A673 (cell line): ENCODE results near the gene RHEX. TPM values are rescaled to one million over a fixed set of nuclear protein-coding genes. Genes with fewer than 3 reads are reported as not detected.

Experiments
- BruUV-seq: library from RNA; stranded (reverse); fragments of 400-500 nt; replicated peaks from 2 replicates; lab custom pipeline; 2021; lab: Mats Ljungman, UMichigan
- CTCF ChIA-PET: fragments of 300-600 bp; sonication (Branson Sonifier 250); formaldehyde crosslinking; loops from one replicate; lab custom pipeline; 2022; ENCODE audit warnings: antibody characterized with exemption; lab: Charles Lee
- POLR2A ChIA-PET: fragments of 300-600 bp; sonication (Branson Sonifier 250); formaldehyde crosslinking; loops from one replicate; lab custom pipeline; 2022; ENCODE audit warnings: antibody characterized with exemption; ENCODE audit not compliant: low non-redundant PET; lab: Charles Lee
- DNase-seq: peaks from one replicate; pipeline ENCODE4 v3.0.0-alpha.2; 2015; ENCODE audit warnings: low spot score
- H3K27ac ChIP-seq: fragments of 200-600 bp; sonication (generic); 2 replicates; pipeline ENCODE4 v1.5.1; 2016; ENCODE audit warnings: mixed run types, low read depth, mild to moderate bottlenecking, mixed read lengths, antibody characterized with exemption, low read length; ENCODE audit not compliant: poor library complexity, severe bottlenecking
- H3K27me3 ChIP-seq: fragments of 200-600 bp; sonication (generic); replicated peaks from 2 replicates; pipeline ENCODE4 v1.6.1; 2017; ENCODE audit warnings: mixed run types, low read depth, mild to moderate bottlenecking, mixed read lengths, antibody characterized with exemption, low read length; ENCODE audit not compliant: insufficient read depth, poor library complexity
- H3K36me3 ChIP-seq: fragments of 200-600 bp; sonication (generic); 2 replicates; pipeline ENCODE4 v1.6.1; 2016; ENCODE audit warnings: mixed run types, mild to moderate bottlenecking, mixed read lengths, antibody characterized with exemption, low read length; ENCODE audit not compliant: insufficient read depth, poor library complexity, severe bottlenecking
- H3K4me1 ChIP-seq: fragments of 200-600 bp; sonication (generic); 2 replicates; pipeline ENCODE4 v1.6.1; 2017; ENCODE audit warnings: mixed run types, mild to moderate bottlenecking, mixed read lengths, antibody characterized with exemption, low read length; ENCODE audit not compliant: insufficient read depth, poor library complexity, severe bottlenecking
- H3K4me3 ChIP-seq: fragments of 200-600 bp; sonication (generic); 2 replicates; pipeline ENCODE4 v1.5.1; 2016; ENCODE audit warnings: low read depth, mixed run types, mild to moderate bottlenecking, mixed read lengths, low read length; ENCODE audit not compliant: poor library complexity, severe bottlenecking
- H3K9me3 ChIP-seq: fragments of 200-600 bp; sonication (generic); 2 replicates; pipeline ENCODE4 v1.6.1; 2016; ENCODE audit warnings: mixed run types, low read depth, mild to moderate bottlenecking, mixed read lengths, antibody characterized with exemption, low read length; ENCODE audit not compliant: poor library complexity, severe bottlenecking
- CTCF ChIP-seq: fragments of 300-800, 200-600 bp; sonication (generic); conservative IDR thresholded peaks from 2 replicates; pipeline ENCODE4 v1.5.1; 2017; ENCODE audit warnings: low read depth, mild to moderate bottlenecking, antibody characterized with exemption, low read length, moderate library complexity, mixed read lengths
- EZH2 ChIP-seq: fragments of 200-600 bp; sonication (generic); IDR thresholded peaks from 2 replicates; pipeline ENCODE4 v1.6.1; 2017; ENCODE audit warnings: borderline replicate concordance, low read depth, mild to moderate bottlenecking, mixed read lengths, antibody characterized with exemption, low read length; ENCODE audit not compliant: poor library complexity, severe bottlenecking
- intact Hi-C: fragments of 100-400 bp; cut with micrococcal nuclease; formaldehyde crosslinking; loops from one replicate; pipeline ENCODE4 v1.10.0; 2022; ENCODE audit not compliant: unreplicated experiment
- total RNA-seq: library from RNA; stranded (reverse); gene quantifications from 2 replicates; pipeline ENCODE4 v1.2.3, GENCODE V29; 2021

RHEX gene
- total RNA-seq, 1 experiment from 2014 or later: not detected

- Histone ChIP-seq H3K4me1 (peaks cover 18% of the 10 kb centered on the region), H3K27me3 (no peaks in the 10 kb centered on the region), H3K9me3 (no peaks in the 10 kb centered on the region), H3K27ac (no peak within 1 kb of the TSS), H3K36me3 (no peaks in the 10 kb centered on the region), H3K4me3 (no peak within 1 kb of the TSS)
- TF ChIP-seq CTCF (no peak), EZH2 (no peak)
- POLR2A ChIA-PET: no interaction called here
- DNase-seq: no peak
- intact Hi-C loops: no loop called here
- CTCF ChIA-PET: no interaction called here
- no TSS peak for BruUV-seq
Measured at GRCh38 chr1:206023695-206024094, 29.3 kb upstream of the RHEX start, which contains the start of gene CTSE. Gene CTSE (minus strand): TSS chr1:206023895. CDS start chr1:206023791, 104 bp downstream.

DNA sequence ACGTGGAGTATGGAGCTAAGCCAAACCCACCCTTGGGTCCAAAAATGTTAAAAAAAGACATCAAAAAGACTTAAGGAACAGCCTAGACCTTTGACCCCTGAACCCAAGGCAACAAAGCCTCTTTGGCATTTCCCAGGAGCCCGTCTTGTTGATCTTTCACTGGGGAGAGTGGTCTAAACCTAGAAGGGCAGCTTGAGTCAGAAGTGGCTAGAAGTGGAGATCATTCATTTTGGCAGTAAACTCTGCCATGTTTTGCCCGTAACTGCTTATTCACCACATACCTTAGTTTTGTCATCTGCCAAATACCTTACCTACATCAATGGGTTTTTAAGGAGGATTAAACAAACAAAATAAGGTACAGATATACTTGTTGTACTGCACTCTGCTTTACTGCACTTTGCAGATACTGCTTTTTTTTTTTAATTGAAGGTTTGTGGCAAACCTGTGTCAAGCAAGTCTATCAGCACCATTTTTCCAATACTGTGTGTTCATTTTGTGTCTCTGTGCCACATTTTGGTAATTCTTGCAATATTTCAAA, 27.6 kb upstream of the RHEX start:
- Histone ChIP-seq H3K27me3 (no peaks in the 10 kb centered on the region), H3K36me3 (no peaks in the 10 kb centered on the region), H3K4me3 (no peak overlapping the region), H3K9me3 (no peaks in the 10 kb centered on the region), H3K27ac (no peak overlapping the region), H3K4me1 (peaks cover 18% of the 10 kb centered on the region)
- no peak for TF ChIP-seq EZH2
- TF ChIP-seq CTCF: no peak
- no TSS peak for BruUV-seq
- no peak for DNase-seq
- ChIA-PET POLR2A (no interaction called here), CTCF (no interaction called here)
- intact Hi-C loops: no loop called here

- H3K27me3 ChIP-seq: no peaks in the 10 kb centered on the region
- no peaks in the 10 kb centered on the region for H3K9me3 ChIP-seq
- CTCF ChIA-PET: interaction anchor here (0.6 kb wide), 1 partner anchor 86 kb away, joined by 5 read pairs; no protein-coding TSS in a partner anchor
- H3K27ac ChIP-seq: no peak overlapping the region
- no peak overlapping the region for H3K4me3 ChIP-seq
- no peaks in the 10 kb centered on the region for H3K4me1 ChIP-seq
- POLR2A ChIA-PET: no interaction called here
- H3K36me3 ChIP-seq: no peaks in the 10 kb centered on the region
- BruUV-seq: no TSS peak
- no peak for DNase-seq
- no peak for TF ChIP-seq EZH2
- no peak for TF ChIP-seq CTCF
- intact Hi-C loops: no loop called here
Measured at GRCh38 chr1:206029484-206029883, 23.5 kb upstream of the RHEX start.
